Measurements from ENCODE around the gene LRRC8A. TPM values are rescaled to one million over a fixed set of nuclear protein-coding genes. Genes with fewer than 3 reads are reported as not detected.

The LRRC8A gene
- polyA plus RNA-seq, 1 donor (not counting 4 experiments of a cell fraction or from before 2014, with no cell fraction given) = 88.3 TPM

DNA sequence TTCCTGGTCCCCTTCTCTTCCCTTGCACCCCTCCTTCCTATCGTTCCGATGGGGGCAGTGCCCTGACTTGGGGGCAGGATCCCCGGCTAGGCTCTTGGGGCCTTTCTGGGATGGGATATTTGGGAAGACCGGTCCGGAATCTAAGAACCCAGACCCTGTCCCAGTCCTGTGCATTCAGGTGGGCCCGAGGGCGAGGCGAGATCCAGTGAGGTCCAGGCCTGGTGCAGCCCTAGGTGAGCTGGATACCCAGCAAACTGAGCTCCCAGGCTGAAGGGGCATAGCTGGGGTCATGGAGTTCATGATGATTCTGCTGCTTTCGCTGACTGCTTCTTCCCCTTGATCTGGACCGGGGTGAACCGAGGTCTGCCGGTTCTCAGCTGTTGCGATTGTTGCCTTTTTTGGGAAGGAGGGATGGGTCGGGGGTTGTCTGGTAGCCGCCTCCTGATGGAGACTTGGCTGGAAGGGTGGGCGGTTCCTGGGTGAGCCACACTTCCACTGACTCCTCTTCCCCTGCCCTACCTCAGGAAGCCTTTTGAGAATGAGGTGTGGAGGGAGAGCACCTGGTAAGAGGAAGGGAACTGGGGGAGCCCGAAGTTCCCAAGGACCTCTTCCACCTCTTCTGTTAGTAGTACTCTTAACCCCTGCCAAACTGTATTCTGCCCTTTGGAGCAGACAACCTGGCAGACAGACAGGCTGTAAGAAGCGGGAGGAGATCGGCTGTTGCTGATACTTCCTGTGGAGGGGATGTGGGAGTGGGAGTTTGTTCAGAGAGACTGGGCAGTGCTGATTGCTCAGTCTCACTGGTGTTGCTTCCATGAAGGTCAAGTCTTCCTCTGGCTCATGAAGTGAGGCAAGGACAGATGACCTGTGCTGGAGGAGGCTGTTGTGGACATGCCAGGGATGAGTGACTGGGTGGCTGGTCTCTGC is 1.0 kb downstream of the LRRC8A start:
- Histone ChIP-seq H3K9ac (ENCODE audit: control insufficient read depth, extremely low read depth, insufficient read depth, low read length) (peak overlapping the region; percentile 85), H2AFZ (ENCODE audit: control insufficient read depth, low read length) (no peak overlapping the region), H3K27me3 (ENCODE audit: control insufficient read depth, extremely low read depth, insufficient read depth, low read length) (no peaks in the 10 kb centered on the region), H3K9me3 (ENCODE audit: control insufficient read depth, low read depth, low read length) (no peaks in the 10 kb centered on the region), H3K4me2 (ENCODE audit: control insufficient read depth, extremely low read depth, insufficient read depth, low read depth, low read length) (peak overlapping the region; percentile 100), H3K36me3 (ENCODE audit: control insufficient read depth in 2 of 2, extremely low read depth in 1 of 2, insufficient read depth in 2 of 2, low read length in 2 of 2) (peaks cover 18 to 19% of the 10 kb centered on the region in 2 experiments), H3K9me1 (ENCODE audit: control insufficient read depth, extremely low read depth, insufficient read depth, low read length) (peaks cover 4% of the 10 kb centered on the region), H3K4me1 (ENCODE audit: control insufficient read depth, extremely low read depth, insufficient read depth, low read length) (peaks cover 57% of the 10 kb centered on the region), H3K4me3 (ENCODE audit: control insufficient read depth in 2 of 3, extremely low read depth in 1 of 3, insufficient read depth in 2 of 3, low read depth in 1 of 3, low read length in 3 of 3) (peak overlapping the region; percentile 92 to 100 (median 99)), H3K27ac (ENCODE audit: control insufficient read depth, insufficient read depth, low read length) (peak overlapping the region; percentile 85), H3K79me2 (ENCODE audit: control insufficient read depth, insufficient read depth, low read length) (peaks cover 78% of the 10 kb centered on the region), H4K20me1 (ENCODE audit: control insufficient read depth, extremely low read depth, insufficient read depth, low read length) (peaks cover 5% of the 10 kb centered on the region)
- dilution Hi-C loops (cut with MboI; ENCODE audit: extremely low pct_ligation_motif_present, low sequenced_read_pairs) = no loop called here
- TF ChIP-seq EZH2 (IDR thresholded peaks at IDR 0.05; ENCODE audit: low read length) = no peak
- TF ChIP-seq CTCF (optimal IDR thresholded peaks at IDR 0.05 in 1 of 3, IDR thresholded peaks at IDR 0.05 in 1 of 3, conservative IDR thresholded peaks at IDR 0.05 in 1 of 3; ENCODE audit: extremely low read depth in 1 of 3, insufficient read depth in 2 of 3, low read length in 3 of 3) = no peak
- no peak for FAIRE-seq
- no peak for DNase-seq (ENCODE audit: low read depth, low spot score)

- no peak overlapping the region for H2AFZ ChIP-seq (ENCODE audit: control insufficient read depth, low read length)
- peaks cover 89% of the 10 kb centered on the region for H3K79me2 ChIP-seq (ENCODE audit: control insufficient read depth, insufficient read depth, low read length)
- peaks cover 4% of the 10 kb centered on the region for H3K9me1 ChIP-seq (ENCODE audit: control insufficient read depth, extremely low read depth, insufficient read depth, low read length)
- peak overlapping the region; percentile 92 to 100 (median 99) for H3K4me3 ChIP-seq (ENCODE audit: control insufficient read depth in 2 of 3, extremely low read depth in 1 of 3, insufficient read depth in 2 of 3, low read depth in 1 of 3, low read length in 3 of 3)
- H3K4me2 ChIP-seq (ENCODE audit: control insufficient read depth, extremely low read depth, insufficient read depth, low read depth, low read length) = peak overlapping the region; percentile 100
- FAIRE-seq = no peak
- H3K9me3 ChIP-seq (ENCODE audit: control insufficient read depth, low read depth, low read length) = no peaks in the 10 kb centered on the region
- H3K27ac ChIP-seq (ENCODE audit: control insufficient read depth, insufficient read depth, low read length) = no peak overlapping the region
- H3K9ac ChIP-seq (ENCODE audit: control insufficient read depth, extremely low read depth, insufficient read depth, low read length) = peak overlapping the region; percentile 48
- no peaks in the 10 kb centered on the region for H3K27me3 ChIP-seq (ENCODE audit: control insufficient read depth, extremely low read depth, insufficient read depth, low read length)
- peaks cover 65% of the 10 kb centered on the region for H3K4me1 ChIP-seq (ENCODE audit: control insufficient read depth, extremely low read depth, insufficient read depth, low read length)
- TF ChIP-seq EZH2 (IDR thresholded peaks at IDR 0.05; ENCODE audit: low read length) (no peak), CTCF (optimal IDR thresholded peaks at IDR 0.05 in 1 of 3, IDR thresholded peaks at IDR 0.05 in 1 of 3, conservative IDR thresholded peaks at IDR 0.05 in 1 of 3; ENCODE audit: extremely low read depth in 1 of 3, insufficient read depth in 2 of 3, low read length in 3 of 3) (no peak)
- H4K20me1 ChIP-seq (ENCODE audit: control insufficient read depth, extremely low read depth, insufficient read depth, low read length) = peaks cover 5% of the 10 kb centered on the region
- no peak for DNase-seq (ENCODE audit: low read depth, low spot score)
- dilution Hi-C loops (cut with MboI; ENCODE audit: extremely low pct_ligation_motif_present, low sequenced_read_pairs) = no loop called here
- peaks cover 24 to 31% of the 10 kb centered on the region in 2 experiments for H3K36me3 ChIP-seq (ENCODE audit: control insufficient read depth in 2 of 2, extremely low read depth in 1 of 2, insufficient read depth in 2 of 2, low read length in 2 of 2)
Observed at GRCh38 chr9:128884164-128884563, 2.2 kb downstream of the LRRC8A start.
